Aorta (tissue), 5 donors: ENCODE data around the gene ANO7. TPM values are rescaled to one million over a fixed set of nuclear protein-coding genes. Genes with fewer than 3 reads are reported as not detected.
A peak's percentile ranks its signal among the peaks of the same experiment; 100 is the strongest.

Experiments
- ATAC-seq: fragments of 200-7000 bp; cut with Tn5 transposase; one replicate; pipeline ENCODE4 v1.9.1; 2022; ENCODE audit warnings: moderate library complexity; ENCODE audit not compliant: low FRiP score
- DNase-seq, 2 donors: peaks; one replicate each; pipeline ENCODE4 v3.0.0-alpha.2; 2020
- H3K27ac ChIP-seq, 2 donors: one replicate each; pipeline ENCODE4 v1.5.1; 2013; ENCODE audit warnings: low read length in 2 of 2, mild to moderate bottlenecking in 2 of 2, moderate library complexity in 2 of 2, control low read depth in 1 of 2, inconsistent platforms in 1 of 2, low read depth in 1 of 2
- H3K27me3 ChIP-seq, 2 donors: one replicate each; pipeline ENCODE4 v1.6.1; 2013; ENCODE audit warnings: control low read depth in 1 of 2, low read length in 1 of 2, mild to moderate bottlenecking in 1 of 2, moderate library complexity in 1 of 2; ENCODE audit not compliant: insufficient read depth in 2 of 2, control insufficient read depth in 1 of 2
- H3K36me3 ChIP-seq, 2 donors: one replicate each; pipeline ENCODE4 v1.6.1; 2013; ENCODE audit warnings: control low read depth in 1 of 2, low read length in 1 of 2, mild to moderate bottlenecking in 1 of 2; ENCODE audit not compliant: insufficient read depth in 2 of 2, control insufficient read depth in 1 of 2
- H3K4me1 ChIP-seq, 2 donors: one replicate each; pipeline ENCODE4 v1.6.1; 2013; ENCODE audit warnings: low read length in 2 of 2, control low read depth in 1 of 2, mild to moderate bottlenecking in 1 of 2, moderate library complexity in 1 of 2; ENCODE audit not compliant: insufficient read depth in 2 of 2, control insufficient read depth in 1 of 2
- H3K4me3 ChIP-seq, 2 donors: one replicate each; pipeline ENCODE4 v1.5.1; 2013; ENCODE audit warnings: low read length in 2 of 2, control low read depth in 1 of 2, mild to moderate bottlenecking in 1 of 2
- H3K9me3 ChIP-seq: one replicate; pipeline ENCODE4 v1.6.1; 2013; ENCODE audit warnings: mild to moderate bottlenecking, low read length; ENCODE audit not compliant: control insufficient read depth
- WGBS, 2 donors: extraction: QIAGEN DNeasy Blood & Tissue Kit; methylation state at CpG; one replicate each; pipeline ENCODE4 v1.1.7; 2013; 5-methylcytosine and 5-hydroxymethylcytosine counted together
- intact Hi-C, 2 donors: fragments of 100-400 bp; cut with DNase I; formaldehyde crosslinking; loops; one replicate each; pipeline versions ENCODE4 v1.14.2 to v1.15.0; 2022
- polyA plus RNA-seq, 2 donors: library from polyadenylated mRNA; stranded (reverse); fragments of 200-250 nt; gene quantifications; one replicate each; pipeline ENCODE4 v1.2.3, GENCODE V29; 2013
- total RNA-seq, 2 donors: library from RNA; stranded (reverse); fragmentation: NEBNext Ultra II Directional; extraction: Animal tissue kit (Norgen Biotek cat#: 25700); gene quantifications; one replicate each; pipeline ENCODE4 v1.2.1, GENCODE V29; 2021
- donor health status: healthy with polysubstance abuse.
- donor health status: Bipolar disorder and iron deficiency.
- donor health status: DM: no; HTN: no; CAD: no.
- donor health status: DM: no; HTN: no; CAD: no.
- donor health status: DM: yes; HTN: yes; CAD: no.

ANO7 gene
- total and polyA plus RNA-seq, 4 donors: 1.2 to 5.4 (median 2.9) TPM; not detected in 1

- DNase-seq (no peak), ATAC-seq (no peak)
- 47 to 54% methylated on average over 1 of the region's 1 CpG for WGBS, 2 donors
Measured at GRCh38 chr2:241155936-241156335, 32.5 kb upstream of the ANO7 start.

GRCh38 chr2:241156971-241157441, 31.5 kb upstream of the ANO7 start:
- Histone ChIP-seq H3K4me3 (no peak overlapping the region), H3K9me3 (no peaks in the 10 kb centered on the region), H3K27ac (no peak overlapping the region), H3K27me3 (no peaks in the 10 kb centered on the region), H3K36me3 (peaks cover 0 to 5% of the 10 kb centered on the region in 2 donors), H3K4me1 (peaks cover 0 to 1% of the 10 kb centered on the region in 2 donors)
- WGBS, 2 donors: 67 to 77% methylated on average over 5 of the region's 5 CpGs
- intact Hi-C loops: no loop called here
- ATAC-seq (no peak), DNase-seq (no peak)

More at GRCh38 chr2:241155936-241156335, 32.5 kb upstream of the ANO7 start:
- no peak overlapping the region for H3K27ac ChIP-seq
- no peaks in the 10 kb centered on the region for H3K9me3 ChIP-seq
- H3K27me3 ChIP-seq: no peaks in the 10 kb centered on the region
- H3K4me3 ChIP-seq: no peak overlapping the region
- peaks cover 0 to 5% of the 10 kb centered on the region in 2 donors for H3K36me3 ChIP-seq
- H3K4me1 ChIP-seq: no peaks in the 10 kb centered on the region
- intact Hi-C loops: no loop called here

- Histone ChIP-seq H3K36me3 (peaks cover 0 to 5% of the 10 kb centered on the region in 2 donors), H3K27ac (no peak overlapping the region), H3K27me3 (no peaks in the 10 kb centered on the region), H3K4me1 (peaks cover 0 to 1% of the 10 kb centered on the region in 2 donors), H3K9me3 (no peaks in the 10 kb centered on the region), H3K4me3 (no peak overlapping the region)
- intact Hi-C loops: no loop called here
- 90 to 91% methylated on average over 9 of the region's 9 CpGs for WGBS, 2 donors
- DNase-seq: no peak
- no peak for ATAC-seq
Measured at GRCh38 chr2:241157841-241158545, 30.5 kb upstream of the ANO7 start.

GRCh38 chr2:241158546-241158900, 30.0 kb upstream of the ANO7 start:
- H3K4me1 ChIP-seq: peaks cover 0 to 1% of the 10 kb centered on the region in 2 donors
- DNase-seq (no peak), ATAC-seq (no peak)
- no peaks in the 10 kb centered on the region for H3K27me3 ChIP-seq
- 83 to 89% methylated on average over 8 of the region's 8 CpGs for WGBS, 2 donors
- H3K9me3 ChIP-seq: no peaks in the 10 kb centered on the region
- no peak overlapping the region for H3K27ac ChIP-seq
- no peak overlapping the region for H3K4me3 ChIP-seq
- intact Hi-C loops: no loop called here
- peaks cover 0 to 5% of the 10 kb centered on the region in 2 donors for H3K36me3 ChIP-seq

GRCh38 chr2:241159116-241159515, 29.4 kb upstream of the ANO7 start:
- DNase-seq (peak in 1 of 2 donors; percentile 13), ATAC-seq (no peak)
- H3K4me1 ChIP-seq: peaks cover 0 to 1% of the 10 kb centered on the region in 2 donors
- intact Hi-C loops: no loop called here
- no peak overlapping the region for H3K4me3 ChIP-seq
- peaks cover 4 to 5% of the 10 kb centered on the region in 2 donors for H3K36me3 ChIP-seq
- H3K27ac ChIP-seq: no peak overlapping the region
- H3K9me3 ChIP-seq: no peaks in the 10 kb centered on the region
- 97% methylated on average over 5 of the region's 5 CpGs for WGBS, 2 donors
- no peaks in the 10 kb centered on the region for H3K27me3 ChIP-seq

- H3K9me3 ChIP-seq: no peaks in the 10 kb centered on the region
- no peak overlapping the region for H3K27ac ChIP-seq
- ATAC-seq (no peak), DNase-seq (no peak)
- no peaks in the 10 kb centered on the region for H3K27me3 ChIP-seq
- H3K36me3 ChIP-seq: peaks cover 5 to 6% of the 10 kb centered on the region in 2 donors
- H3K4me1 ChIP-seq: peaks cover 0 to 1% of the 10 kb centered on the region in 2 donors
- H3K4me3 ChIP-seq: no peak overlapping the region
- WGBS, 2 donors: 96 to 97% methylated on average over 7 of the region's 7 CpGs
- intact Hi-C loops: no loop called here
Measured at GRCh38 chr2:241160318-241160717, 28.2 kb upstream of the ANO7 start.

- Histone ChIP-seq H3K9me3 (no peaks in the 10 kb centered on the region), H3K27ac (peak overlapping the region in 1 of 2 donors; percentile 30), H3K36me3 (peaks cover 6 to 10% of the 10 kb centered on the region in 2 donors), H3K4me3 (no peak overlapping the region), H3K4me1 (peaks cover 0 to 1% of the 10 kb centered on the region in 2 donors), H3K27me3 (no peaks in the 10 kb centered on the region)
- 19 to 24% methylated on average over 9 of the region's 9 CpGs for WGBS, 2 donors
- DNase-seq: peak; percentile 76 to 89
- ATAC-seq: peak; percentile 83
- intact Hi-C loops: no loop called here
Measured at GRCh38 chr2:241161646-241162281, 26.7 kb upstream of the ANO7 start.

- peak in 1 of 2 donors; percentile 7 for DNase-seq
- peaks cover 0 to 1% of the 10 kb centered on the region in 2 donors for H3K4me1 ChIP-seq
- intact Hi-C loops: no loop called here
- H3K27ac ChIP-seq: no peak overlapping the region
- no peak for ATAC-seq
- H3K27me3 ChIP-seq: no peaks in the 10 kb centered on the region
- H3K9me3 ChIP-seq: no peaks in the 10 kb centered on the region
- no peak overlapping the region for H3K4me3 ChIP-seq
- peaks cover 6 to 9% of the 10 kb centered on the region in 2 donors for H3K36me3 ChIP-seq
- WGBS, 2 donors: 75 to 78% methylated on average over 3 of the region's 3 CpGs
Measured at GRCh38 chr2:241163601-241164118, 24.8 kb upstream of the ANO7 start.
